T-cell (primary cell): ENCODE data around the gene COX6A2. TPM values are rescaled to one million over a fixed set of nuclear protein-coding genes. Genes with fewer than 3 reads are reported as not detected.

ENCODE experiments used
- ATAC-seq, 4 experiments: fragments of 200-7000 bp in 3 of 4; fragments of 150-1000 bp in 1 of 4; cut with Tn5 transposase; replicated peaks in 1 of 4; 1 replicate in 3 of 4; 2 replicates in 1 of 4; pipeline ENCODE4 v1.10.0; 2021; ENCODE audit warnings: moderate library complexity in 3 of 4, mild to moderate bottlenecking in 2 of 4, moderate number of reproducible peaks in 1 of 4
- CTCF ChIA-PET, 2 donors: fragments of 300-600 bp; sonication (Branson Sonifier 250); formaldehyde crosslinking; loops; one replicate each; lab custom pipeline; 2022; ENCODE audit warnings: antibody characterized with exemption in 2 of 2; lab: Charles Lee
- POLR2A ChIA-PET, 2 donors: fragments of 300-600 bp; sonication (Branson Sonifier 250); formaldehyde crosslinking; loops; one replicate each; lab custom pipeline; 2022; ENCODE audit warnings: antibody characterized with exemption in 2 of 2; lab: Charles Lee
- DNase-seq, 35 experiments: peaks; one replicate each; pipeline versions ENCODE4 v3.0.0 to v3.0.0-alpha.2; 2013 to 2023
- H3K27ac ChIP-seq: one replicate; pipeline ENCODE4 v1.5.1; 2013; ENCODE audit warnings: low read length
- H3K27me3 ChIP-seq, 2 experiments: replicated peaks in 1 of 2; 1 replicate in 1 of 2; 2 replicates in 1 of 2; pipeline versions ENCODE4 v1.6.1 to v1.7.0; 2013; ENCODE audit warnings: low read length in 1 of 2, mixed read lengths in 1 of 2; ENCODE audit not compliant: control insufficient read depth in 2 of 2, insufficient read depth in 2 of 2; ENCODE audit errors: extremely low read depth in 1 of 2
- H3K36me3 ChIP-seq, 2 donors: 1 replicate in 1 of 2; 2 replicates in 1 of 2; pipeline versions ENCODE4 v1.6.1 to v1.7.0; 2013; ENCODE audit warnings: low read length in 1 of 2; ENCODE audit not compliant: control insufficient read depth in 2 of 2, insufficient read depth in 1 of 2; ENCODE audit errors: extremely low read depth in 1 of 2
- H3K4me1 ChIP-seq, 2 experiments: 1 replicate in 1 of 2; 2 replicates in 1 of 2; pipeline versions ENCODE4 v1.6.1 to v1.7.0; 2013; ENCODE audit warnings: low read length in 2 of 2, mixed read lengths in 1 of 2; ENCODE audit not compliant: insufficient read depth in 2 of 2, control insufficient read depth in 1 of 2; ENCODE audit errors: extremely low read depth in 1 of 2
- H3K4me3 ChIP-seq, 2 donors: 1 replicate in 1 of 2; 2 replicates in 1 of 2; pipeline versions ENCODE4 v1.5.1 to v1.7.0; 2013; ENCODE audit warnings: mild to moderate bottlenecking in 2 of 2, low read length in 1 of 2, moderate library complexity in 1 of 2; ENCODE audit not compliant: control insufficient read depth in 1 of 2; ENCODE audit errors: extremely low read depth in 1 of 2
- H3K9me3 ChIP-seq: 2 replicates; pipeline ENCODE4 v1.7.0; 2013
- H3K27ac Mint-ChIP-seq, 2 donors: one replicate each; pipeline ENCODE4 v1.8.0; 2020 to 2021; ENCODE audit warnings: mild to moderate bottlenecking in 2 of 2, mixed read lengths in 2 of 2
- H3K27me3 Mint-ChIP-seq, 2 donors: one replicate each; pipeline ENCODE4 v1.8.0; 2021 to 2022; ENCODE audit warnings: mixed read lengths in 2 of 2
- H3K36me3 Mint-ChIP-seq: one replicate; pipeline ENCODE4 v1.8.0; 2021; ENCODE audit warnings: mixed read lengths
- H3K4me1 Mint-ChIP-seq, 3 donors: one replicate each; pipeline ENCODE4 v1.8.0; 2020 to 2022; ENCODE audit warnings: mixed read lengths in 3 of 3, mild to moderate bottlenecking in 1 of 3
- H3K4me3 Mint-ChIP-seq, 3 donors: one replicate each; pipeline ENCODE4 v1.8.0; 2020 to 2022; ENCODE audit warnings: mild to moderate bottlenecking in 3 of 3, mixed read lengths in 3 of 3, moderate library complexity in 3 of 3
- H3K9me3 Mint-ChIP-seq, 3 donors: one replicate each; pipeline ENCODE4 v1.8.0; 2020 to 2022; ENCODE audit warnings: mixed read lengths in 3 of 3
- WGBS: methylation state at CpG from one replicate; pipeline ENCODE4 v1.1.5; 2013; ENCODE audit warnings: missing lambda C conversion rate; ENCODE audit not compliant: insufficient coverage; 5-methylcytosine and 5-hydroxymethylcytosine counted together
- total RNA-seq, 35 experiments: library from RNA in 6 of 35; stranded (reverse) in 6 of 35; fragments of 120-200 nt in 1 of 35; gene quantifications; one replicate each; pipeline versions ENCODE4 v1.2.1 to v1.2.4 and lab custom pipeline; 2013 to 2026

Gene COX6A2
- total RNA-seq: not detected
- not detected for total RNA-seq (2013)
- total RNA-seq (lab: John Stamatoyannopoulos, UW): 0 to 0.04 (median 0) reads per million in 29 experiments

DNA sequence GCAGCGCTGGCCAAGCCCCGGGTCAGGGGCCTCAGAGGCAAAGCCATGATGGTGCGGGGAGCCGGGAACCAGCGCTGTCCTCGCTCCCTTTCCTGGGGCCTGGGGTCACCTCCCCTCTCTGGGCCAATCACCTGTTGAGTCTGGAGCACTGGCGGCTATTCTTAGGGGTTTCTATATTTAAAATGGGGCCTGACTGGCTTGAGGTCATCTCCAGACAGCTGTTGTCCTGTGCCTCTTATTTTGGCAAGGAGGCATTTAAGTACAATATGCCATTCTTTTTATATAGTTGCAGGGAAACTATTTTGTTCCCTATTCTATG lies at the start of gene COX6A2:
TSS of gene COX6A2 (minus strand) at position 82 of the 319 bp plus-strand sequence. CDS start at position 47, 35 bp downstream.
- 94% methylated on average over 6 of the region's 7 CpGs for WGBS
- Mint-ChIP-seq H3K9me3 (no peaks in the 10 kb centered on the region), H3K27me3 (peaks cover 0 to 7% of the 10 kb centered on the region in 2 donors), H3K4me1 (peaks cover 0 to 9% (median 4%) of the 10 kb centered on the region in 3 donors), H3K27ac (no peak within 1 kb of the TSS), H3K36me3 (no peaks in the 10 kb centered on the region), H3K4me3 (peak within 1 kb of the TSS; percentile 50 to 53 (median 50))
- Histone ChIP-seq H3K9me3 (no peaks in the 10 kb centered on the region), H3K36me3 (no peaks in the 10 kb centered on the region), H3K4me1 (peaks cover 0 to 15% of the 10 kb centered on the region in 2 experiments), H3K27ac (no peak within 1 kb of the TSS), H3K27me3 (peaks cover 0 to 1% of the 10 kb centered on the region in 2 experiments), H3K4me3 (peak within 1 kb of the TSS in 1 of 2 donors; percentile 39)
- POLR2A ChIA-PET: interaction anchor here in 1 of 2 donors (0.6 kb wide), 1 partner anchor 1064 kb away, joined by 4 read pairs; no protein-coding TSS in a partner anchor
- CTCF ChIA-PET: no interaction called here
- no peak for ATAC-seq
- no peak for DNase-seq

DNA sequence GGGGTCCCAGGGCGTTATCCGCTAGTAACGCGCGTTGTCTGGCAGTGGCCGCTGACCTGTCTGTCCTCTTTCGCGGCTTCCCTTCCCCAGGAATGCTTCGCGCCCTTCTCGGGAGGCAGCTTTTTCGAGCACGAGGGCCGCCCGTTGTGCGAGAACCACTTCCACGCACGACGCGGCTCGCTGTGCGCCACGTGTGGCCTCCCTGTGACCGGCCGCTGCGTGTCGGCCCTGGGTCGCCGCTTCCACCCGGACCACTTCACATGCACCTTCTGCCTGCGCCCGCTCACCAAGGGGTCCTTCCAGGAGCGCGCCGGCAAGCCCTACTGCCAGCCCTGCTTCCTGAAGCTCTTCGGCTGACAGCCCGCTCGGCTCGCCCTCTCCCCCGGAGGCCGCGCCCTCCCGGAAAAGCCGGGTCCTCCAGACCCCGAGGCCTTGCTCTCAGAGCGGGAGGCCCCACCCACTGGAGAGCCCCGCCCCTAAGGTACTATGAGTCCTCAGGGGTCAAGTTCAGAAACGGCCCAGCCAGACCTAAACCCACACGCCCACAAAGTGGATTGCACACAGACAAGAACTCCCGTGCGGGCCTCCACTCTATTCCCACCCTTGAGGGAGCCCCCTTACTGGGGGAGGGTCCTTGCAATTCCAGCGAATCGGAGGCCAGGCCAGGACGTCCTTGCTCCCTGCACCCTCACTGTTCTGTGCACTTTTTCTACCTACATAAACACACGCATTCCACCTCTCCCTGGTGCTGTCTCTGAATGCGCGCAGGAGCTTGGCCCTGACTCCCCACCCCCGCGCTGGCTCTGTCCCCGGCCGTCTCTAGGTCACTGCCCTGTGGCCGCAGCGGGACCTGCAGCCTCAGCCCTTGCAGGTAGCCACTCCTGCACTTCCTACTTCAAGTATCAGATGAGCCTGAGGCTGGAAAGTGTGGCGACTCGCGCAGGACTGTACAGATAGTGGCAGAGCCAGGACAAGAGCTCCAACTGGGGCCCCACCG lies 49.4 kb upstream of the COX6A2 start:
- peak overlapping the region in 1 of 2 donors; percentile 52 for H3K27ac Mint-ChIP-seq
- POLR2A ChIA-PET: no interaction called here
- Histone ChIP-seq H3K4me3 (peak overlapping the region; percentile 61 to 72), H3K27ac (no peak overlapping the region), H3K27me3 (peaks cover 0 to 17% of the 10 kb centered on the region in 2 experiments), H3K36me3 (peaks cover 0 to 3% of the 10 kb centered on the region in 2 donors), H3K9me3 (no peaks in the 10 kb centered on the region), H3K4me1 (peaks cover 4 to 27% of the 10 kb centered on the region in 2 experiments)
- H3K4me1 Mint-ChIP-seq: peaks cover 20 to 23% (median 20%) of the 10 kb centered on the region in 3 donors
- no peaks in the 10 kb centered on the region for H3K9me3 Mint-ChIP-seq
- H3K36me3 Mint-ChIP-seq: no peaks in the 10 kb centered on the region
- DNase-seq: peak in 9 of 35 experiments; percentile 10 to 35 (median 27)
- H3K27me3 Mint-ChIP-seq: peaks cover 4 to 9% of the 10 kb centered on the region in 2 donors
- H3K4me3 Mint-ChIP-seq: peak overlapping the region; percentile 82 to 87 (median 83)
- peak; percentile 5 to 39 (median 32) for ATAC-seq
- 25% methylated on average over 61 of the region's 67 CpGs for WGBS
- CTCF ChIA-PET: no interaction called here

DNA sequence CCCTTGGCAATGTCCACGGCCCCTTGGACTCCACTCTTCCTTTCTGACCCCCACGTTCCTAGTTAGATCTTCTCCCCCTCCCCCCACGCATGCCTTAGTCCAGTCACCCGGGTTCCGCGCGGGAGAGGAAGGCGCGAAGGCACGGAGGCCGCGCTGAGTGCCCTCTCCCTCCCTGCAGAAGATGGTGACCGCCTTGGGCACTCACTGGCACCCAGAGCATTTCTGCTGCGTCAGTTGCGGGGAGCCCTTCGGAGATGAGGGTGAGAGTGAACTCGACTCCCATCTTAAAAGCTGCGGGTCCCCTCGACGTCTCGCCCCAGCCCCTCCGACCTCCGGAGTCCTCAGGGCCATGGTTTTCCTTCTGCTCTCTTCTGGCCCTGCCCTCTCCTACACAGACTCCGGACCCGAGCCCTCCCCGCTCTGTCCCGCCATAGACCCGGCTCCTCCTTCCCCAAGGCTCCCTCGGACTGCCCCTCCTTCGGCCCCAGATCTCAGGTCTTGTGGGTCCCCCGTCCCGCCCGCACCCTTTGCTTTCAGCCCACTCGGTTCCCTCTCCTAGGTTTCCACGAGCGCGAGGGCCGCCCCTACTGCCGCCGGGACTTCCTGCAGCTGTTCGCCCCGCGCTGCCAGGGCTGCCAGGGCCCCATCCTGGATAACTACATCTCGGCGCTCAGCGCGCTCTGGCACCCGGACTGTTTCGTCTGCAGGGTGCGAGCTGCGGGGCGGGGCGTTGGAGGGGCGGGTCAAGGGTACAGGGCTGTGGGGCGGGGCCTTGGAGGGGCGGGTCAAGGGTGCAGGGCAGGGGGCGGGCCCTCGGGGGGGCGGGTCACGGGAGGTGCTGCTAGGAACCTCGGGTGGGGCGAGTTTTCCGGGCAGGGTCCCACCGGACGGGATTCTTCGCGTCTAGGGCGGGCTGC lies 48.4 kb upstream of the COX6A2 start:
- ChIA-PET POLR2A (interaction anchor here in 1 of 2 donors (1.7 kb wide), 1 partner anchor 16 kb away, joined by 4 read pairs; no protein-coding TSS in a partner anchor), CTCF (no interaction called here)
- Mint-ChIP-seq H3K27me3 (peaks cover 6 to 12% of the 10 kb centered on the region in 2 donors), H3K36me3 (no peaks in the 10 kb centered on the region), H3K4me1 (peaks cover 22 to 25% (median 22%) of the 10 kb centered on the region in 3 donors), H3K4me3 (peak overlapping the region; percentile 82 to 87 (median 83)), H3K9me3 (no peaks in the 10 kb centered on the region), H3K27ac (peak overlapping the region; percentile 73 to 82)
- Histone ChIP-seq H3K36me3 (peaks cover 0 to 3% of the 10 kb centered on the region in 2 donors), H3K27me3 (peaks cover 0 to 25% of the 10 kb centered on the region in 2 experiments), H3K27ac (peak overlapping the region; percentile 41), H3K9me3 (no peaks in the 10 kb centered on the region), H3K4me1 (peaks cover 4 to 37% of the 10 kb centered on the region in 2 experiments), H3K4me3 (peak overlapping the region; percentile 67 to 72)
- peak; percentile 89 to 94 (median 92) for ATAC-seq
- DNase-seq: peak; percentile 68 to 92 (median 81)
- 11% methylated on average over 45 of the region's 68 CpGs for whole genome bisulfite sequencing

DNA sequence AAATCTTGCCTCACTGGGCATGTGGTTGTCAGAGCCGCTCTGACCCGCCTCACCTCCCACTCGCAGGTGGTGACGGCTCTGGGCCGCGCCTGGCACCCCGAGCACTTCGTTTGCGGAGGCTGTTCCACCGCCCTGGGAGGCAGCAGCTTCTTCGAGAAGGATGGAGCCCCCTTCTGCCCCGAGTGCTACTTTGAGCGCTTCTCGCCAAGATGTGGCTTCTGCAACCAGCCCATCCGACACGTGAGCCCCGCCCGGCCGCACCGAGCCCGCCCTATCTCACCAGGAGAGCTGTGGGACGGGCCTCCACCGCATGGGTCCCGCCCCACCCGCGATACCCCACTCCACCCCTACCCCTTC lies 47.8 kb upstream of the COX6A2 start:
- Mint-ChIP-seq H3K4me1 (peaks cover 22 to 27% (median 22%) of the 10 kb centered on the region in 3 donors), H3K27ac (peak overlapping the region; percentile 73 to 82), H3K27me3 (peaks cover 6 to 18% of the 10 kb centered on the region in 2 donors), H3K9me3 (no peaks in the 10 kb centered on the region), H3K4me3 (peak overlapping the region; percentile 82 to 87 (median 83)), H3K36me3 (no peaks in the 10 kb centered on the region)
- Histone ChIP-seq H3K9me3 (no peaks in the 10 kb centered on the region), H3K4me1 (peaks cover 4 to 41% of the 10 kb centered on the region in 2 experiments), H3K36me3 (peaks cover 0 to 3% of the 10 kb centered on the region in 2 donors), H3K27me3 (peaks cover 0 to 31% of the 10 kb centered on the region in 2 experiments), H3K27ac (no peak overlapping the region), H3K4me3 (peak overlapping the region in 1 of 2 donors; percentile 72)
- ChIA-PET POLR2A (interaction anchor here in 1 of 2 donors (1.7 kb wide), 1 partner anchor 15 kb away, joined by 4 read pairs; no protein-coding TSS in a partner anchor), CTCF (no interaction called here)
- ATAC-seq (no peak), DNase-seq (peak in 2 of 35 experiments; percentile 22 to 25)
- 73% methylated on average over 20 of the region's 26 CpGs for WGBS

- Mint-ChIP-seq H3K27ac (no peak overlapping the region), H3K36me3 (no peaks in the 10 kb centered on the region), H3K27me3 (peaks cover 6 to 18% of the 10 kb centered on the region in 2 donors), H3K9me3 (no peaks in the 10 kb centered on the region), H3K4me3 (peak overlapping the region in 1 of 3 donors; percentile 87), H3K4me1 (peaks cover 22 to 27% (median 22%) of the 10 kb centered on the region in 3 donors)
- peaks cover 0 to 33% of the 10 kb centered on the region in 2 experiments for H3K27me3 ChIP-seq
- H3K4me3 ChIP-seq: no peak overlapping the region
- no peak for DNase-seq
- CTCF ChIA-PET: no interaction called here
- POLR2A ChIA-PET: interaction anchor here in 1 of 2 donors (1.7 kb wide), 1 partner anchor 14 kb away, joined by 4 read pairs; no protein-coding TSS in a partner anchor
- H3K9me3 ChIP-seq: no peaks in the 10 kb centered on the region
- 92% methylated on average over 2 of the region's 12 CpGs for WGBS
- no peak for ATAC-seq
- peaks cover 4 to 41% of the 10 kb centered on the region in 2 experiments for H3K4me1 ChIP-seq
- peaks cover 0 to 3% of the 10 kb centered on the region in 2 donors for H3K36me3 ChIP-seq
- H3K27ac ChIP-seq: no peak overlapping the region
Observed at GRCh38 chr16:31474773-31475738, 46.9 kb upstream of the COX6A2 start.
